B cell (primary cell): ENCODE results near the gene RIOK2.

ENCODE experiments used
- CTCF ChIP-seq: fragments of 200-600 bp; IDR thresholded peaks from one replicate; pipeline ENCODE4 v1.8.0; 2022; ENCODE audit warnings: antibody characterized with exemption, mild to moderate bottlenecking
- EZH2 ChIP-seq: IDR thresholded peaks from 2 replicates; pipeline ENCODE4 v1.6.1; 2012; ENCODE audit warnings: borderline replicate concordance, low read depth, mild to moderate bottlenecking, moderate library complexity, low read length; ENCODE audit not compliant: insufficient read depth, poor library complexity, severe bottlenecking

DNA sequence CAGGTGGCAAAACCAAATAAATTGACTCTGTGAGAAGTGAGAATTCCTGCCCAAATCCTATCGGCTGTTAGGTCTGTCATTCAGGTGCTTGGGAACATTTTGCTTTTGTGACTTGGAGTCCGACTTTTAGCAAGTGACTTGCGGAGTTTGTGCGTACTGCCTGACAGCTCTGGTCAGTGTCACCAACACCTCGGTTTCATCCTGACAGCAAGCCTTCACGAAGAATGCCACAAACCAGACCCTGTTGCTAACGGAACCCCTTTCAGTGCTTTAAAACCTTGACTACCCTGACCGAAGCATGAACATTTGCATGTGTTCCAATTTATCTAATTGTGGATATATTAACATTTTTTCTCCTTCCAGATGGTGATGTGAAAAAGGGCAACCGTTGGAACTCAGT lies 67.1 kb downstream of the RIOK2 start:
- TF ChIP-seq CTCF (no peak), EZH2 (no peak)
